ENCODE results near the gene MAPRE2.

- no peak for TF ChIP-seq CTCF (IDR thresholded peaks at IDR 0.05; ENCODE audit: low read depth, low read length)
- TF ChIP-seq EZH2phosphoT487 (IDR thresholded peaks at IDR 0.05; ENCODE audit: low read depth): no peak
These were observed 116.0 kb downstream of the MAPRE2 start for GRCh38 chr18:35157181-35157580.
